HG02973 (cell line): Measurements from ENCODE around the gene MATN3.

Source experiments
- ATAC-seq: cut with Tn5 transposase; IDR thresholded peaks from one replicate; pipeline ENCODE4 v1.9.1; 2021; ENCODE audit warnings: moderate library complexity; ENCODE audit not compliant: unreplicated experiment

Gene MATN3

DNA sequence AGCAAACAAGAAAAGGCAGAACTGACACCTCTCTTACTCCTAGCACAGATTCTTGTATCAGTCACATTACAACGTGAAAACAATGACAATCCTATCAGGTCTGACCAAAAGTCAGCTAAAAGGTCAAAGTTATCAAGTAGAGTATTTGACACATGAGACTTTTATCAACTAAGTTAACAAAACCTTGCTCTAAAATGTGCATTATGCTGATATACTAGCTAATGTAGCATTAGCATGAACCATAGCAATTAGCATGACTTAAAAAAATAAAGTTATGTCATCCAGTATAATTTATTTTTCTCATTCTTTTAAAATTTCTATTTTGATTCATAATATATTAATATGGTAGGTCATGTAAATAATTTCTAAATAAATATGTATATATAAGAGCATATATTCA, 69.3 kb downstream of the MATN3 start:
- ATAC-seq = no peak

DNA sequence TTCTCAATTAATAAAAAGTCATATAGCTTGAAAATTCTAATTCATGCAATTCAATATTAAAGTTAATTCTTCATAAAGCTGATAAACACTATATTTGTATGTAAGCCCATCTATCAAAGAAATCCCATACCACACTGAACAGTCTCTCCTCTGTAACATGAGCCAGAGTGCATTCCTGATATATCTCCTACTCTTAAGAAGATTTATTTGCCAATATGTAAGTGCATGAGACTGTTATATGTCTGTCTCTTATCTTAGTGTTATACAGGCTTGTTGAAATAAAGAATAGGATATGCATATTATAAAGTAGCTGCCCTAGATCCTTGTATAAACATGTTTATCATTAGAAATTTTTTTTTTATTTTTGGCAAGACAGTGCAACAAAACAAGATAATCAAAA, 70.3 kb downstream of the MATN3 start:
- ATAC-seq = no peak
